Brain microvascular endothelial cell (primary cell): Measurements from ENCODE around the gene XRCC4.

Experiments
- DNase-seq: peaks from one replicate; pipeline ENCODE4 v3.0.0-alpha.2; 2020
- H3K27ac ChIP-seq: fragments of 250-450 bp; sonication (Bioruptor Pico); 2 replicates; pipeline ENCODE4 v1.5.1; 2020; ENCODE audit warnings: mild to moderate bottlenecking, moderate library complexity
- H3K27me3 ChIP-seq: fragments of 250-450 bp; sonication (Bioruptor Pico); replicated peaks from 2 replicates; pipeline ENCODE4 v1.5.1; 2020; ENCODE audit warnings: mild to moderate bottlenecking
- H3K36me3 ChIP-seq: fragments of 250-450 bp; sonication (Bioruptor Pico); replicated peaks from 2 replicates; pipeline ENCODE4 v1.5.1; 2020; ENCODE audit warnings: mild to moderate bottlenecking
- H3K4me3 ChIP-seq: 2 replicates; pipeline ENCODE4 v1.5.1; 2011; ENCODE audit warnings: low read depth, mild to moderate bottlenecking, control low read depth, low read length, moderate library complexity
- CTCF ChIP-seq: IDR thresholded peaks from 2 replicates; pipeline ENCODE4 v1.5.1; 2011; ENCODE audit warnings: low read depth, mild to moderate bottlenecking, moderate library complexity, low read length, control low read depth, inconsistent platforms; ENCODE audit errors: missing control alignments
- in situ Hi-C: cut with HindIII; loops from 2 replicates; pipeline ENCODE4 v1.10.0; 2017; ENCODE audit warnings: low sequenced_read_pairs, low pct_ligation_motif_present

The XRCC4 gene

DNA sequence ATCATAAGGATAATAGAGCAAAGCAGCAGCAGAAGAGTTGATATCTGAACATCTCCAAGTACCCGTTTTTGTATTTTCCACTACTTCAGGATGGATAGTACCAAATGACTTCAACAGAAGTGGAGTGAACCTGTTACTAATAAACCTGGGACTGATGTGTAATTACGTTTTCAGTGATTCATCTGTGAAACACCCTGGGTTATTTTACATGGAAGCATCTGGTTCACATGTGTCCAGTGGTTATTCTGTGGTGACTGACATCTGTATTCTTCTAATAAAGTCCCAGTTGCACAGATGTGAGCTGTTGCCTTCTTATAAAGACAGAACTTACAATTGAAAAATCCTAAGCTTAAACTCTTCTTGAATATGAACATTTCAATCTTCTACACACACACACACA is 254.5 kb downstream of the XRCC4 start:
- in situ Hi-C loops: no loop called here
- DNase-seq: no peak
- no peaks in the 10 kb centered on the region for H3K36me3 ChIP-seq
- H3K27ac ChIP-seq: no peak overlapping the region
- no peak for TF ChIP-seq CTCF
- no peak overlapping the region for H3K4me3 ChIP-seq
- H3K27me3 ChIP-seq: no peaks in the 10 kb centered on the region

GRCh38 chr5:83337453-83338035 is 260.2 kb downstream of the XRCC4 start:
- no peaks in the 10 kb centered on the region for H3K36me3 ChIP-seq
- H3K4me3 ChIP-seq: no peak overlapping the region
- in situ Hi-C loops: no loop called here
- H3K27ac ChIP-seq: no peak overlapping the region
- TF ChIP-seq CTCF: no peak
- DNase-seq: peak; percentile 7
- no peaks in the 10 kb centered on the region for H3K27me3 ChIP-seq

DNA sequence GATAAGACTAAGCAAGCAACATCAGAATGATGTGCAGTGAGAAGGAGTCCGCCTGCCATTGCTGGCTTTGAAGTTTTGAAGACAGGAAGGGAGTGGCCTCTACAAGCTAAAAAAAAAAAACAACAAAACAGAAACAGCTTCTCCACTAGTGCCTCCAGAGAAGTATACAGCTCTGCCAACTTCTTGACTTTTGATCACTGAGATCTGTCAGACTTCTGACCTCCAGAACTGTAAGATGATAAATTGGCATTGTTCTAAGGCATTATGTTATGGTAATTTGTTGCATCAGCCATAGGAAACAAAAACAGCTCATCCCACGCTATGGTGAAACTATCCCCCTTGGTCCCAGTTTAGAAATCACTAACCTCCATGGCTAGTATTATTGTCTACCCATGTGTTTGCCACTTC is 263.2 kb downstream of the XRCC4 start:
- Histone ChIP-seq H3K36me3 (no peaks in the 10 kb centered on the region), H3K4me3 (no peak overlapping the region), H3K27me3 (no peaks in the 10 kb centered on the region), H3K27ac (no peak overlapping the region)
- TF ChIP-seq CTCF: no peak
- in situ Hi-C loops: no loop called here
- DNase-seq: no peak

DNA sequence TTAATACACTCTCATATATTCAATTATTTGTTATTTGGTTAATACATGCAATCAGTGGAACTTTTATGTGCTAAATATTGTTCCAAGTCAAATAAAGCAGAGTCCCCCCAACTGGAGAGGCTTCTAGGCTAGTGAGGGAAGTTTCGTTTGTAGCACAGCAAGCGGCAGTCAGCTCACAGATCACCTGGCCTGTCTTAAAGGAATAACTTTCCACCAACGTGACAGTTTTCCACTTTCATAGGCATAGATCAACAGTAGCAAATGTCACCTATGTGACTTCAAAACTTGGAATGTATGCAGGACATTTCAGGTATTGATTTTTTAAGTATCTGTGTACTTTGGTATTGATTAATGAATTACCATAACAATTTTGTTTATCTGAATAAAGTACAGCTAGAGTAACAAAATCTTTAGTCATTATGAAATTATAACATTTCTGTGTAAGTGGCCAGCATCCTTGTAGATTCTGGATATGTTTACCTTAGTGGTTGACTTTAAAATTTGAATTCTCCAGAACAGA is 264.5 kb downstream of the XRCC4 start:
- no peak for TF ChIP-seq CTCF
- Histone ChIP-seq H3K27me3 (no peaks in the 10 kb centered on the region), H3K4me3 (no peak overlapping the region), H3K36me3 (no peaks in the 10 kb centered on the region), H3K27ac (no peak overlapping the region)
- in situ Hi-C loops: no loop called here
- no peak for DNase-seq

DNA sequence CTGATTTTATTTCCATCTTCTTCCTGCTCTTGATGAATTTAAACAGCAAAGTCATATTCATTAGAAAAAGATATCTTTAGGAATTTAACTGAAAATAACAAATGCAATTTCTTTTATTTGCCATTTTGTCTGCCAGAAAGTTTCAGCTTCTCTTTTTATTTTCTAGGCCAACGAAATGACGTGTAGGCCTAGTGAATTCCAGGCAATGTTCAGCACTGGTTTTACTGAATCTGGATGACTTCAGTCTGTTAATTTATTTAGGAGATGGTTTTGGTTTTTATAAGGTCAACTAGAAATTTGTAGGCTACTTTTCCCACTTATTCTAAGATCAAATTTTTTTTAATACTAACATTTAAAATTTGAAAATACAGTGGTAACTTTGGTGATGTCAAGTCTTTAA is 265.1 kb downstream of the XRCC4 start:
- in situ Hi-C loops: no loop called here
- no peak for DNase-seq
- Histone ChIP-seq H3K27me3 (no peaks in the 10 kb centered on the region), H3K36me3 (no peaks in the 10 kb centered on the region), H3K27ac (no peak overlapping the region), H3K4me3 (no peak overlapping the region)
- TF ChIP-seq CTCF: no peak

GRCh38 chr5:83343299-83343698 is 266.0 kb downstream of the XRCC4 start:
- H3K4me3 ChIP-seq: no peak overlapping the region
- no peaks in the 10 kb centered on the region for H3K27me3 ChIP-seq
- H3K36me3 ChIP-seq: no peaks in the 10 kb centered on the region
- DNase-seq: no peak
- no peak for TF ChIP-seq CTCF
- in situ Hi-C loops: no loop called here
- H3K27ac ChIP-seq: no peak overlapping the region
